ENCODE measurements around the gene ZNF644.

DNA sequence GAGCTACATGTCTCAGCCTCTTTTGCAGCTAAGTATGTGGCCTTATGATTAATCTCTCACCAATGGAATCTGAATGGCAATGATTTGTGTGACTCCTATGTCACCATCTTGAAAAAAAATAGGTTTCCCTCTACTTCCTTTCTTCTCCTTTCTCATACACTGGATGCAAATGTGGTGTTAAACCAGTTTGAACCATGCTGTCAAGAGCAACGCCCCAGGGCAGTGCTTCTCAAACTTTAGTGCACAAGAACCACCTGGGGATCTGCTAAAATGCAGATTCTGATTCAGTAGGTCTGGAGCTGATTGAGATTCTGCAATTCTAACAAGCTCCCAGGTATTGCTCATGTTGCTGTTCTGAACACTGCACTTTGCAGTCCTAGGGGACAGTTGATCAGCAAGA, 44.7 kb upstream of the ZNF644 start:
- TF ChIP-seq EP300 (IDR thresholded peaks at IDR 0.05; ENCODE audit: borderline replicate concordance in 1 of 2, low read depth in 1 of 2, low read length in 1 of 2) (no peak), EZH2phosphoT487 (IDR thresholded peaks at IDR 0.05; ENCODE audit: borderline replicate concordance, low read depth) (no peak), NFIC (IDR thresholded peaks at IDR 0.05; ENCODE audit: borderline replicate concordance) (no peak), ZBTB33 (IDR thresholded peaks at IDR 0.05; ENCODE audit: borderline replicate concordance, low read depth) (no peak), SIN3A (IDR thresholded peaks at IDR 0.05; ENCODE audit: borderline replicate concordance, low read depth, low read length) (no peak), CTCF (IDR thresholded peaks at IDR 0.05) (no peak), RFX5 (IDR thresholded peaks at IDR 0.05; ENCODE audit: low read length) (no peak), POLR2AphosphoS5 (IDR thresholded peaks at IDR 0.05; ENCODE audit: low read depth, low read length) (no peak), FOSL2 (IDR thresholded peaks at IDR 0.05; ENCODE audit: borderline replicate concordance, low read depth) (no peak), MAX (IDR thresholded peaks at IDR 0.05; ENCODE audit: low read depth) (no peak), JUND (IDR thresholded peaks at IDR 0.05) (no peak), TCF12 (IDR thresholded peaks at IDR 0.05) (no peak), IRF3 (IDR thresholded peaks at IDR 0.05; ENCODE audit: low read depth, low read length) (no peak), RAD21 (IDR thresholded peaks at IDR 0.05; ENCODE audit: low read length) (no peak)
